Left lung (tissue), 10 donors: ENCODE measurements around the gene ITGB7. TPM values are rescaled to one million over a fixed set of nuclear protein-coding genes. Genes with fewer than 3 reads are reported as not detected.

ENCODE experiments used
- ATAC-seq: fragments of 200-7000 bp; cut with Tn5 transposase; one replicate; pipeline ENCODE4 v1.9.1; 2020; ENCODE audit warnings: moderate library complexity
- DNase-seq, 4 donors: peaks; one replicate each; pipeline ENCODE4 v3.0.0-alpha.2; 2013 to 2020
- H3K27ac ChIP-seq, 2 donors: fragments of 200-600 bp; sonication (generic) in 1 of 2; one replicate each; pipeline versions ENCODE4 v1.5.0 to v1.8.0; 2020 to 2021
- H3K27me3 ChIP-seq, 2 donors: fragments of 200-600 bp; sonication (generic) in 1 of 2; one replicate each; pipeline versions ENCODE4 v1.5.0 to v1.8.0; 2020 to 2021
- H3K36me3 ChIP-seq, 2 donors: fragments of 200-600 bp; sonication (generic) in 1 of 2; one replicate each; pipeline versions ENCODE4 v1.5.0 to v1.8.0; 2020 to 2021
- H3K4me1 ChIP-seq, 2 donors: fragments of 200-600 bp; one replicate each; pipeline ENCODE4 v1.8.0; 2021
- H3K4me3 ChIP-seq, 2 donors: fragments of 200-600 bp; sonication (generic) in 1 of 2; one replicate each; pipeline versions ENCODE4 v1.5.0 to v1.8.0; 2020 to 2021; ENCODE audit warnings: mild to moderate bottlenecking in 1 of 2
- H3K9me3 ChIP-seq, 2 donors: fragments of 200-600 bp; sonication (generic) in 1 of 2; one replicate each; pipeline versions ENCODE4 v1.5.0 to v1.8.0; 2020 to 2021
- CTCF ChIP-seq, 2 donors: fragments of 200-600 bp; sonication (generic) in 1 of 2; IDR thresholded peaks; one replicate each; pipeline versions ENCODE4 v1.5.0 to v1.8.0; 2021; ENCODE audit warnings: antibody characterized with exemption in 2 of 2
- intact Hi-C, 2 donors: fragments of 100-400 bp; cut with DNase I; formaldehyde crosslinking; loops; one replicate each; pipeline versions ENCODE4 v1.11.2 to v1.14.2; 2022
- polyA plus RNA-seq, 6 donors: library from polyadenylated mRNA; unstranded; fragments of 120-200 nt; gene quantifications; one replicate each; pipeline ENCODE4 v1.2.1, GENCODE V29; 2013; ENCODE audit not compliant: insufficient read length in 6 of 6
- total RNA-seq, 2 donors: library from RNA; stranded (reverse); fragmentation: NEBNext Ultra II Directional; extraction: Animal tissue kit (Norgen Biotek cat#: 25700); gene quantifications; one replicate each; pipeline ENCODE4 v1.2.1, GENCODE V29; 2021
- donor health status: DM: no; HTN: yes; CAD: no.
- donor health status: DM: no; HTN: no; CAD: no.

The ITGB7 gene
- total and polyA plus RNA-seq, 8 donors, result 1.1 to 10.9 (median 1.8) TPM

DNA sequence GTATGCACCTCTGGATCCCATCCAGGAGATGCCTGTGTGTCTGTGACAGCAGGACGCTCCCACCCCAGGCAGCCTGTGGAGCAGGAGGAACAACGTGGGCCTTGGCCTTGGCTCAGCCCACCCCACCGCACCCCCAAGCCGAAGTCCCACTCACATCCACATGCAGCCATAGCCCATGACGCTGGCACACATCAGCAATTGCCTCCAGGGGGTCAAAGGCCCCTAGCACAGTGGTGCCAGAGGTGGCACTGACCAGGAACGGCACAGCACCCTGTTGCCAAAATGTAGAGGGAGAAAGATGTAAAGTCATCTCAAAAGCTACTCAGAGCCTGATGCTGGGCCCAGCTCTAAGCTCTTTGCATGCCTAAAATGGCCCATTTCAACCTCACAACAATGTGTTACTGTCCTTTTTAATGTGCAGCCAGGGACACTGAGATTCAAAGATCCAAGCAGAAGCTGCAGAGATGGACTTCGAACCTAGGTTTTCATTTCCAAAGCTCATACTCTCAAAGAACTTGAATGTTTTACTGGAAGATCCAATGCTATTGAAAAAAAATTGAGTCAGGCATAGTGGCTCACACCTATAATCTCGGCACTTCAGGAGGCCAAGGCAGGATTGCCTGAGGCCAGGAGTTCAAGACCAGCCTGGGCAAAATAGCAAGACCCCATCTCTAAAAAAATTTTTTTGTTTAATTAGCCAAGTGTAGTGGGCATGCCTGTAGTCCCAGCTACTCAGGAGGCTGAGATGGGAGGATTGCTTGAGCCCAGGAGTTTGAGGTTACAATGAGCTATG, 45.7 kb downstream of the ITGB7 start:
- intact Hi-C loops, result no loop called here
- Histone ChIP-seq H3K27ac (no peak overlapping the region), H3K9me3 (no peaks in the 10 kb centered on the region), H3K36me3 (peaks cover 0 to 8% of the 10 kb centered on the region in 2 donors), H3K4me3 (no peak overlapping the region), H3K4me1 (peaks cover 0 to 5% of the 10 kb centered on the region in 2 donors), H3K27me3 (no peaks in the 10 kb centered on the region)
- no peak for TF ChIP-seq CTCF (IDR thresholded peaks at IDR 0.05)
- ATAC-seq (no peak), DNase-seq (no peak)

DNA sequence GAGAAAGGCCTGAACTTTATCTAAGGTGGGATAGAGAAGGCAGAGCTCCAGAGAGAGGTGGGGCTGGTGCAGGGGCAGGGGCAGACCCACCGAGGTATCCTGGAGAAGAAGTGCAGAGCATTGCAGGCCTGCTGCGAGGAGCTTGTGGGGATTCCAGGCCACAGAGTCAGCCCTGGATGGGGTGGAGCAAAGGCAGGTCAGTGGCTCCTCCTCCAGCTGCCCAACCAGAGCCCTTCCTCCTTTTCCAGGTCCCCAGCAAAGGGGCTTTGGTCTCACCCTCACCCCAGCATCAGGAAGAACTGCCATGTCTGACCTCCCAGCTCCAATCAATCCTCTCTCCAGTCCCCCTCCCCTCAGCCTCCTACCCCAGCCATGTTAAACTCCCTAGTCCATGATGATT, 46.4 kb downstream of the ITGB7 start:
- Histone ChIP-seq H3K36me3 (peaks cover 0 to 8% of the 10 kb centered on the region in 2 donors), H3K27ac (no peak overlapping the region), H3K4me3 (no peak overlapping the region), H3K4me1 (peaks cover 0 to 5% of the 10 kb centered on the region in 2 donors), H3K27me3 (no peaks in the 10 kb centered on the region), H3K9me3 (no peaks in the 10 kb centered on the region)
- no peak for DNase-seq
- intact Hi-C loops, result no loop called here
- TF ChIP-seq CTCF (IDR thresholded peaks at IDR 0.05), result no peak
- no peak for ATAC-seq

DNA sequence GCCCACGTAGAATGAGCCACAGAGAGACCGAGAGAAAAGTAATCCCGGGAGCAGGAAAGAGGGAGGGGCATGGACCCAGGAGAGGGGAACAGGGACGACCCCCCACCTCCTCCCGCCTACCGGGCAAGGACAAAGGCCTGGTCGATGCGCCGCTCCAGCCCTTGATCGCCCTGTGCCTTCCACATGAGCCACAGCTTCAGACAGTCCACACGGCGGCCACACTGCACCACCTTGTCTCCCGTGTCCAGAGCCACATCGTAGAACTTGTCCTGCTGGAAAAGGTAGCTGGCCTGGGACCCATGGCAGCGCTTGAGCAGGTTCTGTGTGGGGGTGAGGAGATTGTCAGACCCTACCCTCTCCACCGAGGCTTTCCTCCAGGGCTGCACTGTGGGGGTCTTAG, 47.1 kb downstream of the ITGB7 start:
- ATAC-seq, result no peak
- Histone ChIP-seq H3K4me3 (no peak overlapping the region), H3K27ac (no peak overlapping the region), H3K27me3 (no peaks in the 10 kb centered on the region), H3K4me1 (peaks cover 0 to 5% of the 10 kb centered on the region in 2 donors), H3K36me3 (peaks cover 0 to 8% of the 10 kb centered on the region in 2 donors), H3K9me3 (no peaks in the 10 kb centered on the region)
- TF ChIP-seq CTCF (IDR thresholded peaks at IDR 0.05), result no peak
- intact Hi-C loops, result no loop called here
- DNase-seq, result no peak

DNA sequence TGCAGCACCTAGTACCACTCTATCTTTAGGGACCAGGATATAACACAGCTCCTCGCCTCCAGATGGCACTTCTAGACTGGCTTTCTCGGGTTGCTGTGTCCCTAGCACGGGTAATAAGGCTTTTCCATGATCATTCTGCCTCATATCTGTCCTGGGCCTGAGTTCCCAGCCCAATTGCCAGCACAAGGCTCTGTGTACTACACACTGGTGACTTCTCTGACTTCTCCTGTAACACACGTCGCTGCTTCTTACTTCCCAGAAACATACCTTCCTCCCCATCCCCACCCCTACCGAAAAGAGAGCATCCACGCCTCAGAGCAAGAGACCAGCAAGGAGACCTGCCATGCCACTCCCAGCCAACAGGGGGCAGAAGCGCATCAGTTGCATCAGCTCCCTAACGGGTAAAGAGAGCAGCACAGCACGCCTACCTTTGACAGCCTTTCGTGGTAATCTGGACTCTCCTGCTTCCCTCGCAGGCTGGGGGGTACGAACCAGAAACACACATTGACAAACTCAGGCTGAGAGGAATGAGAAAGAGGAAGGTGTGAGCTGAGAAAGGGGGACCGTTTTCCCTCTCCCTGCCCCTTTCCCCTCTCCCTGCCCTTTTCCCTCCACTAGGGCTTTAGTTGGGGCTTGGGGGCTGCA, 47.7 kb downstream of the ITGB7 start:
- Histone ChIP-seq H3K4me1 (peaks cover 0 to 5% of the 10 kb centered on the region in 2 donors), H3K36me3 (peaks cover 0 to 8% of the 10 kb centered on the region in 2 donors), H3K27me3 (no peaks in the 10 kb centered on the region), H3K9me3 (no peaks in the 10 kb centered on the region), H3K4me3 (no peak overlapping the region), H3K27ac (no peak overlapping the region)
- ATAC-seq (peak; percentile 98), DNase-seq (peak; percentile 43 to 93 (median 76))
- intact Hi-C loops, result no loop called here
- peak; percentile 92 to 95 for TF ChIP-seq CTCF (IDR thresholded peaks at IDR 0.05)

GRCh38 chr12:53152390-53152789, 54.7 kb downstream of the ITGB7 start:
- Histone ChIP-seq H3K36me3 (no peaks in the 10 kb centered on the region), H3K4me3 (no peak overlapping the region), H3K9me3 (no peaks in the 10 kb centered on the region), H3K27me3 (no peaks in the 10 kb centered on the region), H3K4me1 (no peaks in the 10 kb centered on the region), H3K27ac (no peak overlapping the region)
- DNase-seq, result no peak
- TF ChIP-seq CTCF (IDR thresholded peaks at IDR 0.05), result no peak
- ATAC-seq, result no peak
- intact Hi-C loops, result no loop called here
